Measurements from ENCODE around the gene GRAMD1C. TPM values are rescaled to one million over a fixed set of nuclear protein-coding genes. Genes with fewer than 3 reads are reported as not detected.

GRAMD1C gene
- polyA plus RNA-seq, 2 of the 4 experiments (the other 2 are of a cell fraction): 0.32 to 0.59 TPM

GRCh38 chr3:113828600-113828999 is 10.0 kb upstream of the GRAMD1C start:
- 0 out of 3 replicates have a peak, but pooled peaks cover 5% of the 10 kb centered on the region for H3K4me1 ChIP-seq
- ChIA-PET POLR2A (no interaction called here), CTCF (interaction anchor here (0.8 kb wide), 1 partner anchor 43 kb away, joined by 3 read pairs; no protein-coding TSS in a partner anchor)
- 0 out of 3 replicates have a peak, but pooled peaks cover 2% of the 10 kb centered on the region for H3K9me3 ChIP-seq
- no peak overlapping the region for H3K4me3 ChIP-seq
- no peak overlapping the region for H3K4me2 ChIP-seq
- no peak overlapping the region for H3K27ac ChIP-seq
- no peak for ATAC-seq
- no peak for TF ChIP-seq POLR2A (IDR thresholded peaks at IDR 0.05; ENCODE audit: low read length)
- no peak for TF ChIP-seq HOXB5 (CRISPR knock-in tag; IDR thresholded peaks at IDR 0.05)
- TF ChIP-seq TFCP2L1 (CRISPR knock-in tag; IDR thresholded peaks at IDR 0.05): no peak
- no peak for TF ChIP-seq ZFP36 (IDR thresholded peaks at IDR 0.05; ENCODE audit: borderline replicate concordance, partially characterized antibody)
- no peak for TF ChIP-seq CEBPB (IDR thresholded peaks at IDR 0.05)
- TF ChIP-seq MAFK (IDR thresholded peaks at IDR 0.05; ENCODE audit: partially characterized antibody): no peak
- TF ChIP-seq, protein P1, sequence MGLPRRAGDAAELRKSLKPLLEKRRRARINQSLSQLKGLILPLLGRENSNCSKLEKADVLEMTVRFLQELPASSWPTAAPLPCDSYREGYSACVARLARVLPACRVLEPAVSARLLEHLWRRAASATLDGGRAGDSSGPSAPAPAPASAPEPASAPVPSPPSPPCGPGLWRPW (IDR thresholded peaks at IDR 0.05): no peak
- no peak for TF ChIP-seq FOSL2 (IDR thresholded peaks at IDR 0.05)
- TF ChIP-seq FOSL2 (CRISPR knock-in tag; IDR thresholded peaks at IDR 0.05): no peak
- TF ChIP-seq, protein P2, sequence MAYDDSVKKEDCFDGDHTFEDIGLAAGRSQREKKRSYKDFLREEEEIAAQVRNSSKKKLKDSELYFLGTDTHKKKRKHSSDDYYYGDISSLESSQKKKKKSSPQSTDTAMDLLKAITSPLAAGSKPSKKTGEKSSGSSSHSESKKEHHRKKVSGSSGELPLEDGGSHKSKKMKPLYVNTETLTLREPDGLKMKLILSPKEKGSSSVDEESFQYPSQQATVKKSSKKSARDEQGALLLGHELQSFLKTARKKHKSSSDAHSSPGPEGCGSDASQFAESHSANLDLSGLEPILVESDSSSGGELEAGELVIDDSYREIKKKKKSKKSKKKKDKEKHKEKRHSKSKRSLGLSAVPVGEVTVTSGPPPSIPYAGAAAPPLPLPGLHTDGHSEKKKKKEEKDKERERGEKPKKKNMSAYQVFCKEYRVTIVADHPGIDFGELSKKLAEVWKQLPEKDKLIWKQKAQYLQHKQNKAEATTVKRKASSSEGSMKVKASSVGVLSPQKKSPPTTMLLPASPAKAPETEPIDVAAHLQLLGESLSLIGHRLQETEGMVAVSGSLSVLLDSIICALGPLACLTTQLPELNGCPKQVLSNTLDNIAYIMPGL (CRISPR knock-in tag; IDR thresholded peaks at IDR 0.05; ENCODE audit: borderline replicate concordance): no peak
- no peak for TF ChIP-seq HEYL (CRISPR knock-in tag; IDR thresholded peaks at IDR 0.05)
- 93% methylated on average over 1 of the region's 1 CpG for WGBS (ENCODE audit: missing lambda C conversion rate)
- FAIRE-seq: no peak
- no peak for DNase-seq (ENCODE audit: low read depth in 1 of 2, low spot score in 1 of 2)

GRCh38 chr3:113829576-113830354 is 8.8 kb upstream of the GRAMD1C start:
- CTCF ChIA-PET: interaction anchor here (0.8 kb wide), 1 partner anchor 94 kb away, joined by 4 read pairs; no protein-coding TSS in a partner anchor
- H3K4me2 ChIP-seq: no peak overlapping the region
- no peak for TF ChIP-seq TP53 (CRISPR knock-in tag; IDR thresholded peaks at IDR 0.05)
- TF ChIP-seq, protein P2 (CRISPR knock-in tag; IDR thresholded peaks at IDR 0.05; ENCODE audit: borderline replicate concordance): no peak
- TF ChIP-seq, protein P1 (IDR thresholded peaks at IDR 0.05): no peak
- TF ChIP-seq NPAS2 (CRISPR knock-in tag; IDR thresholded peaks at IDR 0.05; ENCODE audit: borderline replicate concordance): no peak
- TF ChIP-seq RAD21 (conservative IDR thresholded peaks at IDR 0.05 in 1 of 2, IDR thresholded peaks at IDR 0.05 in 1 of 2): no peak
- no peak for TF ChIP-seq JUNB (IDR thresholded peaks at IDR 0.05)
- no peak for TF ChIP-seq HOXB13 (CRISPR knock-in tag; IDR thresholded peaks at IDR 0.05; ENCODE audit: low read depth)
- no peak for TF ChIP-seq HEYL (CRISPR knock-in tag; IDR thresholded peaks at IDR 0.05)
- no peak for TF ChIP-seq RARB (CRISPR knock-in tag; IDR thresholded peaks at IDR 0.05)
- no peak for TF ChIP-seq CHD4 (IDR thresholded peaks at IDR 0.05; ENCODE audit: borderline replicate concordance)
- TF ChIP-seq MAX (IDR thresholded peaks at IDR 0.05): no peak
- no peak for TF ChIP-seq FOSB (CRISPR knock-in tag; IDR thresholded peaks at IDR 0.05)
- no peak for TF ChIP-seq MYC (IDR thresholded peaks at IDR 0.05; ENCODE audit: borderline replicate concordance, low read length)
- 67% methylated on average over 10 of the region's 10 CpGs for WGBS (ENCODE audit: missing lambda C conversion rate)
- POLR2A ChIA-PET: no interaction called here
- FAIRE-seq: no peak
- ATAC-seq: no peak
- H3K27ac ChIP-seq: no peak overlapping the region
- no peak for DNase-seq (ENCODE audit: low read depth in 1 of 2, low spot score in 1 of 2)
- 0 out of 3 replicates have a peak, but pooled peaks cover 2% of the 10 kb centered on the region for H3K9me3 ChIP-seq
- no peak overlapping the region for H3K4me3 ChIP-seq
- H3K4me1 ChIP-seq: 0 out of 3 replicates have a peak, but pooled peaks cover 4% of the 10 kb centered on the region
